ENCODE results near the gene LRRC7.

The LRRC7 gene

GRCh38 chr1:69592341-69592740 is 24.6 kb downstream of the LRRC7 start:
- no peak for DNase-seq

GRCh38 chr1:69595486-69595885 is 27.8 kb downstream of the LRRC7 start:
- DNase-seq: no peak

GRCh38 chr1:69611316-69611715 is 43.6 kb downstream of the LRRC7 start:
- peak; percentile 10 for DNase-seq

GRCh38 chr1:69613414-69613813 is 45.7 kb downstream of the LRRC7 start:
- no peak for DNase-seq

- no peak for DNase-seq
Measured at GRCh38 chr1:69638673-69639072, 71.0 kb downstream of the LRRC7 start.

GRCh38 chr1:69639159-69639558 is 71.4 kb downstream of the LRRC7 start:
- no peak for DNase-seq

GRCh38 chr1:69643266-69643665 is 75.5 kb downstream of the LRRC7 start:
- DNase-seq: peak; percentile 20

- DNase-seq: no peak
Measured at GRCh38 chr1:69645477-69645876, 77.8 kb downstream of the LRRC7 start.

- no peak for DNase-seq
Measured at GRCh38 chr1:69648486-69648885, 80.8 kb downstream of the LRRC7 start.

- no peak for DNase-seq
Measured at GRCh38 chr1:69649383-69649990, 81.8 kb downstream of the LRRC7 start.

- no peak for DNase-seq
Measured at GRCh38 chr1:69650779-69651178, 83.1 kb downstream of the LRRC7 start.

- DNase-seq: no peak
Measured at GRCh38 chr1:69651656-69652055, 83.9 kb downstream of the LRRC7 start.

GRCh38 chr1:69657971-69658370 is 90.2 kb downstream of the LRRC7 start:
- DNase-seq: no peak

GRCh38 chr1:69661686-69662085 is 94.0 kb downstream of the LRRC7 start:
- no peak for DNase-seq

- no peak for DNase-seq
Measured at GRCh38 chr1:69662321-69662720, 94.6 kb downstream of the LRRC7 start.

- no peak for DNase-seq
Measured at GRCh38 chr1:69671363-69672010, 103.8 kb downstream of the LRRC7 start.

- DNase-seq: peak; percentile 63
Measured at GRCh38 chr1:69673321-69673720, 105.6 kb downstream of the LRRC7 start.

GRCh38 chr1:69679965-69680364 is 112.2 kb downstream of the LRRC7 start:
- DNase-seq: no peak

GRCh38 chr1:69686367-69686984 is 118.8 kb downstream of the LRRC7 start:
- DNase-seq: no peak

GRCh38 chr1:69688193-69688592 is 120.5 kb downstream of the LRRC7 start:
- DNase-seq: peak; percentile 78

GRCh38 chr1:69691179-69691578 is 123.5 kb downstream of the LRRC7 start:
- no peak for DNase-seq

GRCh38 chr1:69693921-69694675 is 126.4 kb downstream of the LRRC7 start:
- no peak for DNase-seq

- peak; percentile 53 for DNase-seq
Measured at GRCh38 chr1:69697340-69697739, 129.6 kb downstream of the LRRC7 start.

GRCh38 chr1:69700770-69701169 is 133.0 kb downstream of the LRRC7 start:
- peak; percentile 59 for DNase-seq

Data from hematopoietic multipotent progenitor cell treated with erythropoietin and hydrocortisone succinate and interleukin-3 and kit ligand, for 4 days (in vitro differentiated cells).